ENCODE results near the gene TBC1D2.

The TBC1D2 gene

DNA sequence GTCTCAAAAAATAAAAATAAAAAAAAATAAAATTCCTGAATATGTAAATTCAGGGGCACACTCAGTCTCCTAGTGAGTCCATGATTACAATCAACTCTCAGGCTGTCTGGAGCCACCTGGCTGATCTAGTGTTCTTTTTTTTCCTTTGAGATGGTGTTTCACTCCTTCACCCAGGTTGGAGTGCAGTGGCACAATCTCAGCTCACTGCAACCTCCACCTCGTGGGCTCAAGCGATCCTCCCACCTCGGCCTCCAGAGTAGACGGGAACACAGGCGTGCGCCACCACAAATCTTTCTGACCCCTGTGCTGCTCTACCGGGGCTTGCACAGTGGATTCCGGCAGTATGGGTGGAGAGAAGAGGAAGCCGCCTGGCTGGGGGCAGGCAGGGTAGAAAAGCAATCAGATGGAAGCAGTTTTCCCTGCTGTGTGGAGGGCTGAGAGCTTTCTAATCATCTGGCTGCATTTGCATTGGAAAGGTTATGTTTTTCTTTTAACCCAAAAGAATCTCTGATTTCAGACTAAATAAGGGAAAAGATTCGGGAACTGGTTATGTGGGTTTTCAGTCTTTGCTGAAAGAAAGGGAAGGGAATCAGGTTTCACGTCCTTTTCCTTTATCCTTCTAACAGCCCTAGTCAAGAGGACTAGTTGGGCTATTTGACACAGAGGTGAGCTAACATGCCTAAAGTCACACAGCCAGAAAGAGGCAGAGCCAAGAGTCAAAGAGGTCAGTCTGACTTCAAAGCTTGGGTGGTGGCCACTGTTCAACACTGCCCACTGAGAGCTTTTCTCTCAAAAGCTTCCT is 36.7 kb downstream of the TBC1D2 start:
- H2AFZ ChIP-seq (ENCODE audit: low read depth, low read length) = no peak overlapping the region
- no peak for ATAC-seq (ENCODE audit: insufficient read depth, low read depth)
- H3K4me2 ChIP-seq (ENCODE audit: insufficient read depth, low read length) = no peak overlapping the region
- no peaks in the 10 kb centered on the region for H3K9me3 ChIP-seq (ENCODE audit: insufficient read depth, low read length, severe bottlenecking)
- no peaks in the 10 kb centered on the region for H3K79me2 ChIP-seq (ENCODE audit: insufficient read depth, low read length)
- H3K27ac ChIP-seq (ENCODE audit: low read length) = no peak overlapping the region
- H4K20me1 ChIP-seq (ENCODE audit: insufficient read depth, low read length) = no peaks in the 10 kb centered on the region
- no peak for DNase-seq
- H3K36me3 ChIP-seq (ENCODE audit: insufficient read depth, low read length) = no peaks in the 10 kb centered on the region
- H3K4me3 ChIP-seq (ENCODE audit: low read depth in 1 of 2, low read length in 2 of 2) = no peak overlapping the region
- H3K27me3 ChIP-seq (ENCODE audit: insufficient read depth, low read length, poor library complexity) = no peaks in the 10 kb centered on the region
- no peaks in the 10 kb centered on the region for H3K4me1 ChIP-seq (ENCODE audit: insufficient read depth, low read length)
- H3K9ac ChIP-seq (ENCODE audit: low read depth, low read length) = no peak overlapping the region
- TF ChIP-seq CTCF (IDR thresholded peaks at IDR 0.05; ENCODE audit: borderline replicate concordance, extremely low read depth, low read length, poor library complexity, severe bottlenecking) (no peak), EZH2 (IDR thresholded peaks at IDR 0.05; ENCODE audit: borderline replicate concordance, low read depth, low read length, severe bottlenecking) (no peak)

GRCh38 chr9:98217255-98217654 is 38.2 kb downstream of the TBC1D2 start:
- Histone ChIP-seq H3K27me3 (ENCODE audit: insufficient read depth, low read length, poor library complexity) (no peaks in the 10 kb centered on the region), H3K36me3 (ENCODE audit: insufficient read depth, low read length) (no peaks in the 10 kb centered on the region), H3K9ac (ENCODE audit: low read depth, low read length) (no peak overlapping the region), H3K4me3 (ENCODE audit: low read depth in 1 of 2, low read length in 2 of 2) (no peak overlapping the region), H2AFZ (ENCODE audit: low read depth, low read length) (no peak overlapping the region), H4K20me1 (ENCODE audit: insufficient read depth, low read length) (no peaks in the 10 kb centered on the region), H3K4me1 (ENCODE audit: insufficient read depth, low read length) (no peaks in the 10 kb centered on the region), H3K79me2 (ENCODE audit: insufficient read depth, low read length) (no peaks in the 10 kb centered on the region), H3K27ac (ENCODE audit: low read length) (no peak overlapping the region), H3K9me3 (ENCODE audit: insufficient read depth, low read length, severe bottlenecking) (no peaks in the 10 kb centered on the region), H3K4me2 (ENCODE audit: insufficient read depth, low read length) (no peak overlapping the region)
- no peak for DNase-seq
- TF ChIP-seq EZH2 (IDR thresholded peaks at IDR 0.05; ENCODE audit: borderline replicate concordance, low read depth, low read length, severe bottlenecking) (no peak), CTCF (IDR thresholded peaks at IDR 0.05; ENCODE audit: borderline replicate concordance, extremely low read depth, low read length, poor library complexity, severe bottlenecking) (no peak)
- no peak for ATAC-seq (ENCODE audit: insufficient read depth, low read depth)

- no peak for DNase-seq
- Histone ChIP-seq H3K36me3 (ENCODE audit: insufficient read depth, low read length) (no peaks in the 10 kb centered on the region), H3K4me3 (ENCODE audit: low read depth in 1 of 2, low read length in 2 of 2) (no peak overlapping the region), H3K4me1 (ENCODE audit: insufficient read depth, low read length) (no peaks in the 10 kb centered on the region), H3K27ac (ENCODE audit: low read length) (no peak overlapping the region), H3K79me2 (ENCODE audit: insufficient read depth, low read length) (no peaks in the 10 kb centered on the region), H2AFZ (ENCODE audit: low read depth, low read length) (no peak overlapping the region), H3K9me3 (ENCODE audit: insufficient read depth, low read length, severe bottlenecking) (no peaks in the 10 kb centered on the region), H4K20me1 (ENCODE audit: insufficient read depth, low read length) (no peaks in the 10 kb centered on the region), H3K4me2 (ENCODE audit: insufficient read depth, low read length) (no peak overlapping the region), H3K27me3 (ENCODE audit: insufficient read depth, low read length, poor library complexity) (no peaks in the 10 kb centered on the region), H3K9ac (ENCODE audit: low read depth, low read length) (no peak overlapping the region)
- ATAC-seq (ENCODE audit: insufficient read depth, low read depth) = no peak
- TF ChIP-seq EZH2 (IDR thresholded peaks at IDR 0.05; ENCODE audit: borderline replicate concordance, low read depth, low read length, severe bottlenecking) (no peak), CTCF (IDR thresholded peaks at IDR 0.05; ENCODE audit: borderline replicate concordance, extremely low read depth, low read length, poor library complexity, severe bottlenecking) (no peak)
These were observed 39.1 kb downstream of the TBC1D2 start for GRCh38 chr9:98216391-98216790.
